ENCODE measurements around the gene CLIP1.

GRCh38 chr12:122362755-122363154 lies 59.7 kb downstream of the CLIP1 start:
- TF ChIP-seq CTCF (conservative IDR thresholded peaks at IDR 0.05; ENCODE audit: low read length) (no peak), EZH2phosphoT487 (IDR thresholded peaks at IDR 0.05; ENCODE audit: borderline replicate concordance, low read depth, low read length) (no peak)
